ENCODE data around the gene ENC1. TPM values are rescaled to one million over a fixed set of nuclear protein-coding genes. Genes with fewer than 3 reads are reported as not detected.

ENC1 gene
- total RNA-seq, 1 experiment from 2014 or later, result 37.0 TPM

- Histone ChIP-seq H3K36me3 (ENCODE audit: control insufficient read depth, insufficient read depth, low read length) (peaks cover 19% of the 10 kb centered on the region), H3K4me1 (ENCODE audit: control insufficient read depth, insufficient read depth, low read length) (peaks cover 12% of the 10 kb centered on the region), H3K27me3 (ENCODE audit: control insufficient read depth, insufficient read depth, low read length) (no peaks in the 10 kb centered on the region), H3K27ac (ENCODE audit: low read length) (peak overlapping the region; percentile 92), H3K9me3 (ENCODE audit: control insufficient read depth, insufficient read depth, low read depth, low read length) (no peaks in the 10 kb centered on the region), H3K4me3 (ENCODE audit: low read depth in 2 of 2, low read length in 2 of 2) (peak overlapping the region; percentile 88 to 96)
- in situ Hi-C loops (cut with HindIII; ENCODE audit: low pct_unique_long_range_greater_than_20kb, low sequenced_read_pairs), result no loop called here
- BruUV-seq (replicated peaks), result TSS peak; percentile 71
- intact Hi-C loops (cut with micrococcal nuclease; ENCODE audit: unreplicated experiment), result no loop called here
- no peak for TF ChIP-seq CTCF (IDR thresholded peaks at IDR 0.05)
- no peak for TF ChIP-seq TCF7L2 (IDR thresholded peaks at IDR 0.05; ENCODE audit: low read depth, low read length)
- TF ChIP-seq SIN3A (IDR thresholded peaks at IDR 0.05; ENCODE audit: borderline replicate concordance, insufficient read depth, low read depth, low read length), result no peak
- no peak for TF ChIP-seq REST (IDR thresholded peaks at IDR 0.05; ENCODE audit: insufficient read depth in 1 of 2, low read depth in 2 of 2, low read length in 1 of 2)
- no peak for TF ChIP-seq POLR2AphosphoS5 (IDR thresholded peaks at IDR 0.05; ENCODE audit: low read depth, low read length)
- DNase-seq (ENCODE audit: low read depth, low spot score) (no peak), ATAC-seq (peak; percentile 28; the same call in 1 of the 2 replicates)
- ChIA-PET CTCF (no interaction called here), POLR2A (no interaction called here)
Observed at GRCh38 chr5:74685979-74686631, 45.6 kb upstream of the ENC1 start.

GRCh38 chr5:74684900-74685851, 44.6 kb upstream of the ENC1 start, which contains the start of gene HEXB:
HEXB (plus strand) TSS chr5:74685233; CDS start chr5:74685261, 28 bp downstream.
- Histone ChIP-seq H3K9me3 (ENCODE audit: control insufficient read depth, insufficient read depth, low read depth, low read length) (no peaks in the 10 kb centered on the region), H3K4me3 (ENCODE audit: low read depth in 2 of 2, low read length in 2 of 2) (peak within 1 kb of the TSS; percentile 88 to 96), H3K36me3 (ENCODE audit: control insufficient read depth, insufficient read depth, low read length) (peaks cover 14% of the 10 kb centered on the region), H3K27ac (ENCODE audit: low read length) (peak within 1 kb of the TSS; percentile 92), H3K27me3 (ENCODE audit: control insufficient read depth, insufficient read depth, low read length) (no peaks in the 10 kb centered on the region), H3K4me1 (ENCODE audit: control insufficient read depth, insufficient read depth, low read length) (peaks cover 12% of the 10 kb centered on the region)
- BruUV-seq (replicated peaks), result no TSS peak
- DNase-seq (ENCODE audit: low read depth, low spot score) (no peak), ATAC-seq (peak; percentile 99)
- 0 out of 4 replicates have a peak, but pooled peaks of 1 of the 2 experiments have one; percentile 20 for TF ChIP-seq REST (IDR thresholded peaks at IDR 0.05; ENCODE audit: insufficient read depth in 1 of 2, low read depth in 2 of 2, low read length in 1 of 2)
- TF ChIP-seq CTCF (IDR thresholded peaks at IDR 0.05), result no peak; the same call in 1 of the 2 replicates
- TF ChIP-seq SIN3A (IDR thresholded peaks at IDR 0.05; ENCODE audit: borderline replicate concordance, insufficient read depth, low read depth, low read length), result peak; percentile 62; the same call in 1 of the 2 replicates
- TF ChIP-seq TCF7L2 (IDR thresholded peaks at IDR 0.05; ENCODE audit: low read depth, low read length), result peak; percentile 95
- TF ChIP-seq POLR2AphosphoS5 (IDR thresholded peaks at IDR 0.05; ENCODE audit: low read depth, low read length), result peak; percentile 68
- POLR2A ChIA-PET, result no interaction called here
- intact Hi-C loops (cut with micrococcal nuclease; ENCODE audit: unreplicated experiment) (no loop called here), in situ Hi-C loops (cut with HindIII; ENCODE audit: low pct_unique_long_range_greater_than_20kb, low sequenced_read_pairs) (no loop called here)
- CTCF ChIA-PET, result interaction anchor here (1.0 kb wide), 1 partner anchor 783 kb away, joined by 3 read pairs; no protein-coding TSS in a partner anchor
